ENCODE measurements around the gene TNFRSF25. TPM values are rescaled to one million over a fixed set of nuclear protein-coding genes. Genes with fewer than 3 reads are reported as not detected.

Gene TNFRSF25
- total RNA-seq, 1 experiment from 2014 or later = 19.5 TPM

- ATAC-seq (no peak), DNase-seq (ENCODE audit: low spot score) (no peak)
- Mint-ChIP-seq H3K4me1 (peaks cover 33% of the 10 kb centered on the region), H3K9me3 (no peaks in the 10 kb centered on the region), H3K27ac (peak overlapping the region; percentile 85), H3K4me3 (no peak overlapping the region), H3K36me3 (peaks cover 5% of the 10 kb centered on the region; the same call in 1 of the 2 replicates), H3K27me3 (ENCODE audit: low read depth) (no peaks in the 10 kb centered on the region)
- TF ChIP-seq E2F4 (CRISPR knock-in tag; IDR thresholded peaks at IDR 0.05; ENCODE audit: borderline replicate concordance, low read depth) = no peak
- TF ChIP-seq JUN (CRISPR knock-in tag; IDR thresholded peaks at IDR 0.05) = no peak
- no peak for TF ChIP-seq FOXP1 (CRISPR knock-in tag; IDR thresholded peaks at IDR 0.05; ENCODE audit: borderline replicate concordance)
- TF ChIP-seq PRRX2 (CRISPR knock-in tag; IDR thresholded peaks at IDR 0.05) = no peak
- no peak for TF ChIP-seq MAX (CRISPR knock-in tag; IDR thresholded peaks at IDR 0.05)
- no peak for TF ChIP-seq IRF1 (CRISPR knock-in tag; IDR thresholded peaks at IDR 0.05)
- TF ChIP-seq ATF3 (CRISPR knock-in tag; conservative IDR thresholded peaks at IDR 0.05) = no peak
- TF ChIP-seq CBFB (CRISPR knock-in tag; IDR thresholded peaks at IDR 0.05; ENCODE audit: low read depth) = no peak
- TF ChIP-seq ZNF263 (CRISPR knock-in tag; IDR thresholded peaks at IDR 0.05; ENCODE audit: low read depth) = no peak
- CTCF ChIA-PET = interaction anchor here (0.5 to 4.2 kb wide), 10 partner anchors 8 to 83 kb away, joined by 3 to 35 read pairs (median 6); partner anchors contain the start of gene TNFRSF25
- POLR2A ChIA-PET = no interaction called here
These were observed 11.3 kb upstream of the TNFRSF25 start for GRCh38 chr1:6477039-6477820.

- ChIA-PET POLR2A (no interaction called here), CTCF (interaction anchor here (1.1 to 4.2 kb wide), 9 partner anchors 9 to 77 kb away, joined by 3 to 35 read pairs (median 7); partner anchors contain the start of genes NOL9 and TNFRSF25)
- Mint-ChIP-seq H3K36me3 (peaks cover 5% of the 10 kb centered on the region; the same call in 1 of the 2 replicates), H3K9me3 (no peaks in the 10 kb centered on the region), H3K4me1 (peaks cover 34% of the 10 kb centered on the region), H3K27ac (0 out of 2 replicates have a peak overlapping the region, but pooled peaks have one; percentile 85), H3K4me3 (no peak overlapping the region), H3K27me3 (ENCODE audit: low read depth) (no peaks in the 10 kb centered on the region)
- TF ChIP-seq ZNF512 (CRISPR knock-in tag; IDR thresholded peaks at IDR 0.05; ENCODE audit: borderline replicate concordance) (no peak), FOXP1 (CRISPR knock-in tag; IDR thresholded peaks at IDR 0.05; ENCODE audit: borderline replicate concordance) (no peak), ZNF416 (CRISPR knock-in tag; IDR thresholded peaks at IDR 0.05) (no peak), TCF7 (CRISPR knock-in tag; IDR thresholded peaks at IDR 0.05; ENCODE audit: low read depth) (no peak), ZNF263 (CRISPR knock-in tag; IDR thresholded peaks at IDR 0.05; ENCODE audit: low read depth) (no peak), EMX1 (CRISPR knock-in tag; IDR thresholded peaks at IDR 0.05) (no peak), ZNF423 (CRISPR knock-in tag; IDR thresholded peaks at IDR 0.05) (no peak)
- ATAC-seq = no peak
- DNase-seq (ENCODE audit: low spot score) = no peak
These were observed 10.5 kb upstream of the TNFRSF25 start for GRCh38 chr1:6476483-6476882.

GRCh38 chr1:6475381-6476133 lies 9.6 kb upstream of the TNFRSF25 start:
- no peak overlapping the region for H3K27ac Mint-ChIP-seq
- H3K4me1 Mint-ChIP-seq = peaks cover 34% of the 10 kb centered on the region
- no peaks in the 10 kb centered on the region for H3K9me3 Mint-ChIP-seq
- H3K36me3 Mint-ChIP-seq = peaks cover 5% of the 10 kb centered on the region; the same call in 1 of the 2 replicates
- peak; percentile 34 for ATAC-seq
- H3K4me3 Mint-ChIP-seq = no peak overlapping the region
- ChIA-PET POLR2A (no interaction called here), CTCF (interaction anchor here (0.5 to 6.3 kb wide), 12 partner anchors 9 to 236 kb away, joined by 3 to 73 read pairs (median 7); partner anchors contain the start of genes NOL9 and TNFRSF25)
- DNase-seq (ENCODE audit: low spot score) = peak; percentile 80
- H3K27me3 Mint-ChIP-seq (ENCODE audit: low read depth) = no peaks in the 10 kb centered on the region
- TF ChIP-seq SMAD3 (CRISPR knock-in tag; IDR thresholded peaks at IDR 0.05; ENCODE audit: borderline replicate concordance) (0 out of 2 replicates have a peak, but pooled peaks have one; percentile 41), HMGXB4 (CRISPR knock-in tag; IDR thresholded peaks at IDR 0.05) (peak; percentile 45; the same call in 1 of the 2 replicates), ZNF423 (CRISPR knock-in tag; IDR thresholded peaks at IDR 0.05) (0 out of 2 replicates have a peak, but pooled peaks have one; percentile 17), CDX4 (CRISPR knock-in tag; IDR thresholded peaks at IDR 0.05; ENCODE audit: borderline replicate concordance) (no peak), JUN (CRISPR knock-in tag; IDR thresholded peaks at IDR 0.05) (no peak), ZBTB43 (CRISPR knock-in tag; IDR thresholded peaks at IDR 0.05) (no peak), NFE2L1 (CRISPR knock-in tag; IDR thresholded peaks at IDR 0.05) (0 out of 2 replicates have a peak, but pooled peaks have one; percentile 41), ETV6 (CRISPR knock-in tag; IDR thresholded peaks at IDR 0.05) (0 out of 2 replicates have a peak, but pooled peaks have one; percentile 20)
